Testis (tissue), 3 donors: ENCODE data around the gene CENATAC. TPM values are rescaled to one million over a fixed set of nuclear protein-coding genes. Genes with fewer than 3 reads are reported as not detected.

Experiments used
- DNase-seq: peaks from one replicate; pipeline ENCODE4 v3.0.0-alpha.2; 2019
- H3K27ac ChIP-seq, 2 donors: fragments of 200-600 bp; sonication (generic); one replicate each; pipeline ENCODE4 v1.5.1; 2019
- H3K27me3 ChIP-seq: fragments of 200-600 bp; sonication (generic); one replicate; pipeline ENCODE4 v1.5.1; 2019
- H3K36me3 ChIP-seq: fragments of 200-600 bp; sonication (generic); one replicate; pipeline ENCODE4 v1.5.1; 2017; ENCODE audit warnings: low read depth; ENCODE audit errors: missing control alignments
- H3K4me1 ChIP-seq: fragments of 200-600 bp; sonication (generic); one replicate; pipeline ENCODE4 v1.5.1; 2019
- H3K4me3 ChIP-seq, 2 donors: fragments of 200-600 bp; sonication (generic); one replicate each; pipeline ENCODE4 v1.5.1; 2017 to 2019
- H3K9me3 ChIP-seq: fragments of 200-600 bp; sonication (generic); one replicate; pipeline ENCODE4 v1.5.1; 2017
- POLR2A ChIP-seq: fragments of 450-650 bp; IDR thresholded peaks from one replicate; pipeline ENCODE4 v1.6.1; 2017; ENCODE audit warnings: antibody characterized with exemption, mild to moderate bottlenecking, moderate library complexity
- WGBS, 2 donors: methylation state at CpG; one replicate each; pipeline ENCODE4 v1.1.5; 2018; 5-methylcytosine and 5-hydroxymethylcytosine counted together
- intact Hi-C: fragments of 100-400 bp; cut with DNase I; formaldehyde crosslinking; loops from one replicate; pipeline ENCODE4 v1.15.1; 2023; ENCODE audit warnings: low total_unique reads
- polyA plus RNA-seq: library from polyadenylated mRNA; stranded (reverse); fragments of 350-450 nt; fragmentation: Illumina TruSeq; extraction: RNeasy Lipid Tissue Mini Kit (QIAGEN cat#74804); gene quantifications from one replicate; pipeline ENCODE4 v1.2.3, GENCODE V29; 2014; ENCODE audit warnings: low read depth, low replicate concordance; ENCODE audit not compliant: insufficient read depth
- total RNA-seq, 2 donors: library from RNA; depleted of rRNA; stranded (reverse); fragments of >200 nt; gene quantifications; one replicate each; pipeline ENCODE4 v1.2.3, GENCODE V29; 2016
- TF ChIP-seq, protein P1 (sequence below), 3 experiments: fragments of 450-650 bp in 2 of 3; fragments of 200-600 bp in 1 of 3; sonication (generic) in 1 of 3; IDR thresholded peaks; one replicate each; pipeline ENCODE4 v1.5.1; 2016 to 2019; ENCODE audit warnings: antibody characterized with exemption in 3 of 3, mild to moderate bottlenecking in 2 of 3, moderate library complexity in 1 of 3

Gene CENATAC
- total and polyA plus RNA-seq, 3 donors from 2014 or later, result 16.6 to 74.9 (median 54.8) TPM

GRCh38 chr11:118956847-118957469 lies 41.0 kb upstream of the CENATAC start:
- no peak overlapping the region for H3K4me3 ChIP-seq
- 54 to 62% methylated on average over 14 of the region's 14 CpGs for WGBS, 2 donors
- no peaks in the 10 kb centered on the region for H3K27me3 ChIP-seq
- H3K27ac ChIP-seq, result no peak overlapping the region
- H3K36me3 ChIP-seq, result no peaks in the 10 kb centered on the region
- intact Hi-C loops, result loop anchor here (10.0 kb wide), 1 partner anchor 272 kb away; no protein-coding TSS in a partner anchor
- DNase-seq, result no peak
- H3K4me1 ChIP-seq, result no peaks in the 10 kb centered on the region
- no peaks in the 10 kb centered on the region for H3K9me3 ChIP-seq
- TF ChIP-seq POLR2A, result no peak
- TF ChIP-seq, protein P1, sequence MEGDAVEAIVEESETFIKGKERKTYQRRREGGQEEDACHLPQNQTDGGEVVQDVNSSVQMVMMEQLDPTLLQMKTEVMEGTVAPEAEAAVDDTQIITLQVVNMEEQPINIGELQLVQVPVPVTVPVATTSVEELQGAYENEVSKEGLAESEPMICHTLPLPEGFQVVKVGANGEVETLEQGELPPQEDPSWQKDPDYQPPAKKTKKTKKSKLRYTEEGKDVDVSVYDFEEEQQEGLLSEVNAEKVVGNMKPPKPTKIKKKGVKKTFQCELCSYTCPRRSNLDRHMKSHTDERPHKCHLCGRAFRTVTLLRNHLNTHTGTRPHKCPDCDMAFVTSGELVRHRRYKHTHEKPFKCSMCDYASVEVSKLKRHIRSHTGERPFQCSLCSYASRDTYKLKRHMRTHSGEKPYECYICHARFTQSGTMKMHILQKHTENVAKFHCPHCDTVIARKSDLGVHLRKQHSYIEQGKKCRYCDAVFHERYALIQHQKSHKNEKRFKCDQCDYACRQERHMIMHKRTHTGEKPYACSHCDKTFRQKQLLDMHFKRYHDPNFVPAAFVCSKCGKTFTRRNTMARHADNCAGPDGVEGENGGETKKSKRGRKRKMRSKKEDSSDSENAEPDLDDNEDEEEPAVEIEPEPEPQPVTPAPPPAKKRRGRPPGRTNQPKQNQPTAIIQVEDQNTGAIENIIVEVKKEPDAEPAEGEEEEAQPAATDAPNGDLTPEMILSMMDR (IDR thresholded peaks at IDR 0.05), result no peak

DNA sequence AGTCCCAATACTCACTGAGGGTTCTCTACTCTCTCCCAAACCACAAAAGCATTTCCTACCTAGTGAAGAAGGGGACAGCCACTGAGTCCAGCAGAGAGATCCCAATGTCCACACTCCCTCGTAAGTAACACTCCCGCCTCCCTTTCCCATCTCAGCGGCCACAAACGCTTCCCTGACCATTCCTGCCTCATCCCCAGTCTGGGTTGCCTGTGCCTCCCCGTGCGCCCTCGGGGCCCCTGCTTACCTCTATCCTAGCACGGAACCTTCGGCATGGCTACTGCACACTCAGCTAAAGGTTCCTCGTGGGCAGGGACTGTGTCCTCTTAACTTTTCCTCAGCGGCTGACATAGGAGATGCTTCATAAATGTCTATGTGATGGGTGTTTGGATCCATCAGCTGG lies 40.4 kb upstream of the CENATAC start:
- TF ChIP-seq POLR2A, result no peak
- TF ChIP-seq, protein P1 (IDR thresholded peaks at IDR 0.05), result no peak
- no peaks in the 10 kb centered on the region for H3K27me3 ChIP-seq
- H3K36me3 ChIP-seq, result no peaks in the 10 kb centered on the region
- no peaks in the 10 kb centered on the region for H3K4me1 ChIP-seq
- H3K9me3 ChIP-seq, result no peaks in the 10 kb centered on the region
- 79 to 80% methylated on average over 11 of the region's 11 CpGs for WGBS, 2 donors
- DNase-seq, result no peak
- H3K27ac ChIP-seq, result no peak overlapping the region
- intact Hi-C loops, result loop anchor here (10.0 kb wide), 1 partner anchor 273 kb away; no protein-coding TSS in a partner anchor
- no peak overlapping the region for H3K4me3 ChIP-seq

GRCh38 chr11:118957968-118958367 lies 40.0 kb upstream of the CENATAC start:
- Histone ChIP-seq H3K4me3 (no peak overlapping the region), H3K4me1 (no peaks in the 10 kb centered on the region), H3K27ac (no peak overlapping the region), H3K36me3 (no peaks in the 10 kb centered on the region), H3K9me3 (no peaks in the 10 kb centered on the region), H3K27me3 (no peaks in the 10 kb centered on the region)
- 85 to 91% methylated on average over 3 to 8 of the region's 8 CpGs for WGBS, 2 donors
- TF ChIP-seq, protein P1 (IDR thresholded peaks at IDR 0.05), result no peak
- no peak for TF ChIP-seq POLR2A
- no peak for DNase-seq
- intact Hi-C loops, result loop anchor here (10.0 kb wide), 1 partner anchor 273 kb away; no protein-coding TSS in a partner anchor

- H3K27ac ChIP-seq, result no peak overlapping the region
- TF ChIP-seq POLR2A, result no peak
- TF ChIP-seq, protein P1 (IDR thresholded peaks at IDR 0.05), result no peak
- H3K4me3 ChIP-seq, result no peak overlapping the region
- intact Hi-C loops, result loop anchor here (10.0 kb wide), 1 partner anchor 274 kb away; no protein-coding TSS in a partner anchor
- WGBS, 2 donors, result 77 to 86% methylated on average over 2 of the region's 2 CpGs
- H3K27me3 ChIP-seq, result no peaks in the 10 kb centered on the region
- no peak for DNase-seq
- no peaks in the 10 kb centered on the region for H3K9me3 ChIP-seq
- no peaks in the 10 kb centered on the region for H3K36me3 ChIP-seq
- H3K4me1 ChIP-seq, result no peaks in the 10 kb centered on the region
These were observed 39.4 kb upstream of the CENATAC start for GRCh38 chr11:118958577-118958976.

GRCh38 chr11:118961189-118961588 lies 36.7 kb upstream of the CENATAC start:
- Histone ChIP-seq H3K9me3 (no peaks in the 10 kb centered on the region), H3K27ac (no peak overlapping the region), H3K27me3 (no peaks in the 10 kb centered on the region), H3K4me3 (no peak overlapping the region), H3K4me1 (no peaks in the 10 kb centered on the region), H3K36me3 (no peaks in the 10 kb centered on the region)
- intact Hi-C loops, result no loop called here
- WGBS, 2 donors, result 91% methylated on average over 5 of the region's 5 CpGs; no CpG with 5 or more reads in 1 of the 2 donors
- TF ChIP-seq POLR2A, result no peak
- TF ChIP-seq, protein P1 (IDR thresholded peaks at IDR 0.05), result no peak
- no peak for DNase-seq
